B cell (primary cell): ENCODE data around the gene HDAC9. TPM values are rescaled to one million over a fixed set of nuclear protein-coding genes. Genes with fewer than 3 reads are reported as not detected.

ENCODE experiments used
- ATAC-seq: fragments of 200-7000 bp; cut with Tn5 transposase; one replicate; pipeline ENCODE4 v1.10.0; 2021; ENCODE audit warnings: low read depth, mild to moderate bottlenecking, moderate number of reproducible peaks, moderate library complexity
- CTCF ChIA-PET: fragments of 350-600 bp; sonication (Branson Sonifier 250); formaldehyde crosslinking; loops from one replicate; lab custom pipeline; 2021; ENCODE audit warnings: antibody characterized with exemption, inconsistent platforms; lab: Charles Lee
- POLR2A ChIA-PET: fragments of 350-600 bp; sonication (Branson Sonifier 250); formaldehyde crosslinking; loops from one replicate; lab custom pipeline; 2021; ENCODE audit warnings: antibody characterized with exemption; lab: Charles Lee
- DNase-seq: peaks from one replicate; pipeline ENCODE4 v3.0.0; 2013
- H2AFZ ChIP-seq: 2 replicates; pipeline ENCODE4 v1.6.1; 2012; ENCODE audit warnings: mild to moderate bottlenecking, low read depth, low read length; ENCODE audit not compliant: insufficient read depth, poor library complexity, severe bottlenecking
- H3K27ac ChIP-seq, 2 donors: 1 replicate in 1 of 2; 2 replicates in 1 of 2; pipeline ENCODE4 v1.5.1; 2012 to 2013; ENCODE audit warnings: low read length in 2 of 2, mild to moderate bottlenecking in 2 of 2, moderate library complexity in 1 of 2
- H3K27me3 ChIP-seq, 4 experiments: fragments of 200-600 bp in 1 of 4; sonication (generic) in 1 of 4; replicated peaks in 1 of 4; 1 replicate in 2 of 4; 2 replicates in 2 of 4; pipeline versions ENCODE4 v1.6.1 to v1.7.0; 2013 to 2016; ENCODE audit warnings: low read length in 3 of 4, mild to moderate bottlenecking in 2 of 4, mixed read lengths in 1 of 4, moderate library complexity in 1 of 4; ENCODE audit not compliant: insufficient read depth in 4 of 4, control insufficient read depth in 3 of 4; ENCODE audit errors: control extremely low read depth in 1 of 4
- H3K36me3 ChIP-seq, 2 experiments: replicated peaks in 1 of 2; 1 replicate in 1 of 2; 2 replicates in 1 of 2; pipeline versions ENCODE4 v1.6.1 to v1.7.1; 2013; ENCODE audit warnings: low read length in 1 of 2; ENCODE audit not compliant: insufficient read depth in 2 of 2, control insufficient read depth in 1 of 2; ENCODE audit errors: control extremely low read depth in 1 of 2, extremely low read depth in 1 of 2
- H3K4me1 ChIP-seq, 2 donors: fragments of 200-600 bp in 1 of 2; sonication (generic) in 1 of 2; 1 replicate in 1 of 2; 2 replicates in 1 of 2; pipeline versions ENCODE4 v1.5.1 to v1.6.1; 2013 to 2017; ENCODE audit warnings: low read length in 2 of 2; ENCODE audit not compliant: control insufficient read depth in 2 of 2, insufficient read depth in 2 of 2
- H3K4me2 ChIP-seq: replicated peaks from 2 replicates; pipeline ENCODE3; 2012; ENCODE audit warnings: mild to moderate bottlenecking, low read depth, low read length; ENCODE audit not compliant: poor library complexity, severe bottlenecking
- H3K4me3 ChIP-seq, 5 experiments: fragments of 200-600 bp in 1 of 5; sonication (generic) in 1 of 5; 1 replicate in 3 of 5; 2 replicates in 2 of 5; pipeline versions ENCODE4 v1.5.1 to v1.7.0; 2011 to 2016; ENCODE audit warnings: low read length in 4 of 5, mild to moderate bottlenecking in 4 of 5, low read depth in 2 of 5, control low read depth in 1 of 5, moderate library complexity in 1 of 5; ENCODE audit not compliant: insufficient read depth in 1 of 5; ENCODE audit errors: control extremely low read depth in 1 of 5, extremely low read depth in 1 of 5
- H3K79me2 ChIP-seq: fragments of 200-600 bp; sonication (generic); one replicate; pipeline ENCODE4 v1.6.0; 2016; ENCODE audit warnings: low read length; ENCODE audit not compliant: control insufficient read depth, insufficient read depth
- H3K9ac ChIP-seq: fragments of 200-600 bp; sonication (generic); 2 replicates; pipeline ENCODE4 v1.6.1; 2017; ENCODE audit warnings: mild to moderate bottlenecking, low read length, moderate library complexity
- H3K9me3 ChIP-seq, 3 donors: one replicate each; pipeline versions ENCODE4 v1.6.1 to v1.7.1; 2013; ENCODE audit warnings: low read length in 2 of 3; ENCODE audit not compliant: control insufficient read depth in 2 of 3, insufficient read depth in 1 of 3; ENCODE audit errors: control extremely low read depth in 1 of 3
- H4K20me1 ChIP-seq: 2 replicates; pipeline ENCODE4 v1.6.0; 2012; ENCODE audit warnings: mild to moderate bottlenecking, low read length; ENCODE audit not compliant: insufficient read depth, control insufficient read depth, poor library complexity, severe bottlenecking
- H3K27ac Mint-ChIP-seq: one replicate; pipeline ENCODE4 v1.8.0; 2021; ENCODE audit warnings: mixed read lengths
- H3K27me3 Mint-ChIP-seq: one replicate; pipeline ENCODE4 v1.8.0; 2021; ENCODE audit warnings: mixed read lengths
- H3K4me1 Mint-ChIP-seq: one replicate; pipeline ENCODE4 v1.8.0; 2021; ENCODE audit warnings: mixed read lengths
- H3K4me3 Mint-ChIP-seq: one replicate; pipeline ENCODE4 v1.8.0; 2021; ENCODE audit warnings: mixed read lengths
- H3K9me3 Mint-ChIP-seq: one replicate; pipeline ENCODE4 v1.8.0; 2022; ENCODE audit warnings: mixed read lengths; ENCODE audit not compliant: insufficient read depth
- EZH2 ChIP-seq: IDR thresholded peaks from 2 replicates; pipeline ENCODE4 v1.6.1; 2012; ENCODE audit warnings: borderline replicate concordance, low read depth, mild to moderate bottlenecking, moderate library complexity, low read length; ENCODE audit not compliant: insufficient read depth, poor library complexity, severe bottlenecking
- WGBS: methylation state at CpG from one replicate; pipeline ENCODE4 v1.1.5; 2013; ENCODE audit warnings: missing lambda C conversion rate; ENCODE audit not compliant: insufficient coverage; 5-methylcytosine and 5-hydroxymethylcytosine counted together
- intact Hi-C: fragments of 100-400 bp; cut with micrococcal nuclease; formaldehyde crosslinking; loops from one replicate; pipeline ENCODE4 v1.10.0; 2022
- polyA plus RNA-seq: library from polyadenylated mRNA; depleted of rRNA; stranded (reverse); fragments of >200 nt; gene quantifications from 2 replicates; pipeline ENCODE4 v1.2.3, GENCODE V29; 2012
- total RNA-seq, 2 donors: library from RNA; stranded (reverse); fragments of 120-200 nt in 1 of 2; gene quantifications; 1 replicate in 1 of 2; 2 replicates in 1 of 2; pipeline versions ENCODE4 v1.2.3 to v1.2.4, GENCODE V29; 2013 to 2022
- TF ChIP-seq, protein P1 (sequence below): fragments of 200-600 bp; IDR thresholded peaks from one replicate; pipeline ENCODE4 v1.8.0; 2022; ENCODE audit warnings: antibody characterized with exemption, mild to moderate bottlenecking

Gene HDAC9
- total and polyA plus RNA-seq, 2 donors (not counting 1 experiment from before 2014, with no cell fraction given), result 49.1 to 64.8 TPM

GRCh38 chr7:18975276-18975675 lies 479.7 kb downstream of the HDAC9 start:
- TF ChIP-seq EZH2, result no peak
- TF ChIP-seq, protein P1, sequence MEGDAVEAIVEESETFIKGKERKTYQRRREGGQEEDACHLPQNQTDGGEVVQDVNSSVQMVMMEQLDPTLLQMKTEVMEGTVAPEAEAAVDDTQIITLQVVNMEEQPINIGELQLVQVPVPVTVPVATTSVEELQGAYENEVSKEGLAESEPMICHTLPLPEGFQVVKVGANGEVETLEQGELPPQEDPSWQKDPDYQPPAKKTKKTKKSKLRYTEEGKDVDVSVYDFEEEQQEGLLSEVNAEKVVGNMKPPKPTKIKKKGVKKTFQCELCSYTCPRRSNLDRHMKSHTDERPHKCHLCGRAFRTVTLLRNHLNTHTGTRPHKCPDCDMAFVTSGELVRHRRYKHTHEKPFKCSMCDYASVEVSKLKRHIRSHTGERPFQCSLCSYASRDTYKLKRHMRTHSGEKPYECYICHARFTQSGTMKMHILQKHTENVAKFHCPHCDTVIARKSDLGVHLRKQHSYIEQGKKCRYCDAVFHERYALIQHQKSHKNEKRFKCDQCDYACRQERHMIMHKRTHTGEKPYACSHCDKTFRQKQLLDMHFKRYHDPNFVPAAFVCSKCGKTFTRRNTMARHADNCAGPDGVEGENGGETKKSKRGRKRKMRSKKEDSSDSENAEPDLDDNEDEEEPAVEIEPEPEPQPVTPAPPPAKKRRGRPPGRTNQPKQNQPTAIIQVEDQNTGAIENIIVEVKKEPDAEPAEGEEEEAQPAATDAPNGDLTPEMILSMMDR, result no peak
- 100% methylated on average over 2 of the region's 3 CpGs for WGBS
- no peak overlapping the region for H2AFZ ChIP-seq
- intact Hi-C loops, result no loop called here
- Mint-ChIP-seq H3K4me3 (no peak overlapping the region), H3K4me1 (no peaks in the 10 kb centered on the region), H3K27me3 (no peaks in the 10 kb centered on the region), H3K27ac (no peak overlapping the region), H3K9me3 (no peaks in the 10 kb centered on the region)
- DNase-seq (no peak), ATAC-seq (no peak)
- no peak overlapping the region for H3K9ac ChIP-seq
- H3K27me3 ChIP-seq, result no peaks in the 10 kb centered on the region
- no peaks in the 10 kb centered on the region for H3K4me1 ChIP-seq
- no peaks in the 10 kb centered on the region for H3K9me3 ChIP-seq
- no peak overlapping the region for H3K4me2 ChIP-seq
- POLR2A ChIA-PET, result no interaction called here
- no peak overlapping the region for H3K27ac ChIP-seq
- no peaks in the 10 kb centered on the region for H4K20me1 ChIP-seq
- H3K4me3 ChIP-seq, result no peak overlapping the region
- no peaks in the 10 kb centered on the region for H3K79me2 ChIP-seq
- peaks cover 0 to 2% of the 10 kb centered on the region in 2 experiments for H3K36me3 ChIP-seq
- CTCF ChIA-PET, result no interaction called here

GRCh38 chr7:18975689-18976280 lies 480.2 kb downstream of the HDAC9 start:
- CTCF ChIA-PET, result no interaction called here
- no peak for ATAC-seq
- Histone ChIP-seq H3K27ac (no peak overlapping the region), H3K4me1 (no peaks in the 10 kb centered on the region), H2AFZ (no peak overlapping the region), H3K4me2 (no peak overlapping the region), H3K4me3 (no peak overlapping the region), H3K9ac (no peak overlapping the region), H3K36me3 (peaks cover 0 to 2% of the 10 kb centered on the region in 2 experiments), H4K20me1 (no peaks in the 10 kb centered on the region), H3K27me3 (no peaks in the 10 kb centered on the region), H3K79me2 (no peaks in the 10 kb centered on the region), H3K9me3 (no peaks in the 10 kb centered on the region)
- 90% methylated on average over 5 of the region's 9 CpGs for WGBS
- no peak overlapping the region for H3K27ac Mint-ChIP-seq
- no peak for DNase-seq
- POLR2A ChIA-PET, result no interaction called here
- no peak for TF ChIP-seq EZH2
- TF ChIP-seq, protein P1, result no peak
- no peaks in the 10 kb centered on the region for H3K4me1 Mint-ChIP-seq
- H3K4me3 Mint-ChIP-seq, result no peak overlapping the region
- intact Hi-C loops, result no loop called here
- no peaks in the 10 kb centered on the region for H3K9me3 Mint-ChIP-seq
- no peaks in the 10 kb centered on the region for H3K27me3 Mint-ChIP-seq
